NCI-H2196 (cell line): ENCODE data around the gene DCHS2.

ENCODE experiments used
- DNase-seq: peaks from one replicate; lab custom pipeline; 2025; ENCODE audit not compliant: unreplicated experiment; lab: John Stamatoyannopoulos, UW

The DCHS2 gene, protein sequence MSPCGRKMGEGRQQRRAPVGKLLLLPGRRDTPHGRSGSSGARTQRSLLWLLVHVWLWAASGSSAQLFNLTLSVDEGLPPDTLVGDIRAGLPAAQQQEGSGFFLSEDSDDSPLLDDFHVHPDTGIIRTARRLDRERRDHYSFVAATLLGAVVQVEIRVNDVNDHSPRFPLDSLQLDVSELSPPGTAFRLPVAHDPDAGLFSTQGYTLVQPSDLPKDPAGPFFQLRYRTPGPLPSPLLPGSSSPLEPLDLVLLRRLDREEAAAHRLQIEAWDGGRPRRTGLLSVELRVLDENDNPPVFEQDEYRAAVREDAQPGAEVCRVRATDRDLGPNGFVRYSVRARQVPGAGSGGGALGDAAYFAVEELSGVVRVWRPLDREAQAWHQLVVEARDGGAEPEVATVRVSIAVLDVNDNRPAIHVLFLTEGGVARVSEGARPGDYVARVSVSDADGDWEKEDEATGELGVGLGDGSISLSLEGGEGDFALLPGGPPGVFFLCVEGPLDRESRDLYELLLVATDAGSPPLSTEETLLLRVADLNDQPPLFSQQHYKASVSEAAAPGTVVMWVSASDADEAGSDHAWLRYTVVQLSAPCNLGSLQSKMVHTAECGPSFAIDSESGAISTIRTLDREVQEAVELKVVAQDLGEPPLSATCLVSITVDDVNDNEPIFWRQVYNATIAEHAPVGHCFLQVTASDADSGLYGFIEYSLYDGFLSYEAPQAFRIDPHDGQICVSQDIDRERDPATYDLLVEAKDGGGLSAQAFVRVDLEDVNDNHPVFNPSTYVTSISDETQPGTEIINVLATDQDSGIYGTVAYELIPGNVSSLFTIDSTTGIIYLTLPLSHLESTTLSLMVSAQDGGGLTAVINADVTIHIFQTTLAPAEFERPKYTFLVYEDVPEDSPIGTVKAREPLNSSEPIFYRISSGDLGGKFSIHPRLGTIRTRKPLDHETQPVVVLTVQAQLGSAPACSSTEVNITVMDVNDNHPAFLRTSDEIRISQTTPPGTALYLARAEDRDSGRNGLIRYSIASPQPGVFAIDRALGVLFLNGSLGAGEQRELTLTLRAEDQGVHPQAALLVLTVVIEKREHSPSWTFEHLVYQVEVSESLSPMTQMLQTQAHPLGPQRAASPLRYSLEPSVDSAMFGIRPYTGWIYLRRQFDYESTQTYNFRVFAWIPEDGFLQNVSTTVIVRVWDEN (N-terminal part only)

DNA sequence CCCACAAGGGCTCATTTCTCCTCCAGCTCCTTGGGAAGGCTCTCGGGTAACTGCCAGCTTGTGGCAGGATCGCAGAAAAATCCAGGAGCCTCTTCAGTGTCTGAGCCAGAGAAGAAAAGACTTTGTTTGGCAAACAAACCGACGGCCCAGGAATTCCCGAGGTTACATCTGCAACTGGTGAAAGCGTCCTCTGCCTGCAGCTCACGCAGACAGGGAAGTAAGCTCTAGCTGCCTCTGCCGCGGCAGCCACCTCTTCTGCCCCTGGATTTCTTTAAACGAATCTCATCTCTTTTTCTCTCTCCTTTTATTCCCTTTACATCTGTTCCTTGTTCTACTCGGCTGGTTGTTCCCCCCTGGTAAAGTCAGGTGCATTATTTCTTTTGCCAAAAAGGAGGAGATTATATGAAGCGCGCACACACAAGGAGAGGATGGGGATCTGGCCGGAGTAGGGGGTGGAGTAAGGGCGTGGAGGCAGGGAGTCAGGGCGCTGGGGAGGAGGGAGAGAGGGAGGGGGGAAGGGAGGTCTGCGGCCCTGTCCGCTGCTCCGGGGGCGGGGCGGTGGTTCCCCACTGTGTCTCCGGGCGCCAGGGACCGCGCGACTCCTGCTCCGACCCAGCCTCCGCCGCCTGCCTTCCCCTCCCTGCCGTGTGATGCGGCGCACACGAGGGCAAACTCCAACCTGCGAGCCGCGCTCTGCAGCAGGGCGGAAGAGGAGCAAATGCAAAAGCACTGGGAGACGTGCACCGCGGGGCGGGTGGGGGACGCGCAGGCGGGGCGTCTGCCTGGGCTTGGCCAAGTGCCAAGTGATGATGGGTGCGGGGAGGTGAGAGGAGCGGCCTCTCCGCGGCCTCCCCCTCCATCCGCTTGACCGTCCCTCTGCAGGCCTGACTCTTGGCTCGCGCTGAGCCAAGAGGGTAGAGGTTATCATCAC lies at the start of gene DCHS2:
Gene DCHS2 (minus strand): TSS at position 459 of the 931 bp plus-strand sequence. CDS start 444 bp downstream, at position 15.
- no peak for DNase-seq

DNA sequence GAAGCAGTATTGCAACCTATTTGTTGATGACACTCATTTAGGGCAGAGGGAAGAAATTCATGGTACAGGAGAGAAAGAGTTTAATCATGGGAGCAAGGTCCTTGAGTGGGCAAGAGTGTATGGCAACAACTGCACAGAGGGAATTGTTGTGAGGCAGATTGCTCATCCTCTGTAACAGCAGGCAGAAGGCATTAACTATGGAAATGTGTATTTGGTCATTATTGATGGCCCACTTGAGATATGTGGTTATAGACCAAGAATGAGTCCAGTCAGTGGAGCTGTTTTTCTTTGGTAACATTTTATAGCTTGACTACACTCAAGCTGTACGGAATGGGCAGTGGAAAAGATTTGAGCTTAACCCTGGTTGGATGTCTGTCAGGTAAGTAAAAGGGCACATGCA lies 42.7 kb upstream of the DCHS2 start:
- no peak for DNase-seq

DNA sequence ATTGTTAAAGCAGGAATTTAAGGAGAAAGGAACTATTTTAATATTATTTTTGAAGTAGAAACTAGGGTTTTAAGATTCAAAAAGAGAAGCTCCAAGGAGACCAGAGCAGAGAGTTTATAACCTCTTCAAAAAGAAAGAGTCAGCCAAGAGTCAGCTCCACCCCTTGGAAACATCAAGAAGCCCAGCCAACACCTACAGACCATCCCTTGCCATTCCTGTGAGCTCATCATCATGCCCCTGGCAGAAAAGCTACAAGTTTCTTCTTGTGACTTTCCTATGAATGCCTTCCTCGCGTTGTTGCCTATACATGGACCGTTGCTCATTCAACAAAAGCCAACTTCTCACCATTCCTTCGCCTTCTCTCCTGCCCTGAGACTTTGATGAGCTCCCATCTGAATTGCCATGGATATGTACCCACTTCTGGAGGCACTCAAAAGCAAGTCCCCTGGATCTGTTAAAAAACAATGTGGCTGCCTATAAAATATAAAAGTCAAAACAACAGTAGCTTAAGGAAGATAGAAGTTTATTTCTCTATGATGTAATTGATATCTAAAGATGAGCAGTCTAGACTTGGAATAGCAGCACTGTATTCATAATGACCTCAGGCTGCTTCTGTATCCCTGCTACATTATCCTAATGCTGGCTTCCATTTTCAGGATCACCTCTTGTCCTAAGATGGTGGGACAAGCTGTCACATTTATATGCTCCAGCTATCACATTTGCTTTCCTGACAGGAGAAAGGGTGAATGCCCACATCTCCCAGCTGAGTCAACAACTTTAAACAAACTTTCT lies 38.3 kb upstream of the DCHS2 start:
- no peak for DNase-seq

DNA sequence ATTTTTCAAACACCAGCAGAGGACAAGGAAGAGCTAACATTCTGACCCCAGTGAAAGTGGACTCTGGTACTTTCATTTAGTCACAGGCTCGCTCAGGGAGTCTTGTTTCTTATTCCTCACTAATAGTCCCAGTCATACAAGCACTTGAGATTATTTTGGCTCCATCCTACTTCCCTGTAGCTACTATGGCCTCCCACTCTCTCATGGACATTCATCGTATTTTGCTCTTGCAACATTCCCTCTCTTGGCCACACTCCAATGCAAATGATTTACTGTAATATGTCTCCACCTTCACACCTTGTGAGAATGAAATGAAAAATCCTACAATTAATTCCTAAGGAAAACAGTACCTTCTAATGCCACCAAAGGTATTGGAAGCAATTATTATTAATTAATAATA lies 37.3 kb upstream of the DCHS2 start:
- no peak for DNase-seq

DNA sequence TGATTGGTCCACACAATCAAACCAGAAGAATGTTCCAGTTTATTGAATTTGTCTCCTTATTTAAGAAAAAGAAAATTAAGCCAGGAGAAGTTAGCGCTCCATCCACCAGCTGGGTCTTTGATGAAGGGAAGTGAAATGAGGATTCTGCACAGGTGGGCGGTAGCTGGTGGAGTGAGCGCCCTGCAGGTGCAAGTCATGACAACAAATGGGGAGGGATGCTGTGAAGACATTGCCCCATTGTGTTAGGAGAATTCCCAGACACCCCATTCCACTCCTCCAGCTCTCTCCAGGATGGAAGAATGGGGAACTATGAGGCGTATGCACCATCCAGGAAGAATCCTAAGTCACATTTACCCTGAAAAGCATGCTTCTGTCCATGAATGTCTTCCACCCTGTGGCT lies 35.7 kb upstream of the DCHS2 start:
- no peak for DNase-seq

DNA sequence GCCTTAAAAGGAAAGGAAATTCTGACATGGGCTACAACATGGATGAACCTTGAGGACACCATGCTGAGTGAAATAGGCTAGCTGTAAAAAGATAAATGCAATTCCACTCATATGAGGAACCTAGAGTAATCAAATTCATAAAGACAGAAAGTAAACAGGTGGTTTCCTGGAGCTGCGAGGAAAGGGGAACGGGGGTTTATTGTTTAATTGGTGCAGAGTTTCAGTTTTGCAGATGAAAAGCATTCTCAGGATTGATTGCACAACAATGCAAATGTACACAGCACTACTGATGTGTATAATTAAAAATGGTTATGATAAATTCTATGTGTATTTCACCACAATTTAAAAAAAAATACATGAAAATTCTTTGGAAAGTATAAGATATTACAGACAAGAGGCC lies 34.6 kb upstream of the DCHS2 start:
- DNase-seq = no peak

DNA sequence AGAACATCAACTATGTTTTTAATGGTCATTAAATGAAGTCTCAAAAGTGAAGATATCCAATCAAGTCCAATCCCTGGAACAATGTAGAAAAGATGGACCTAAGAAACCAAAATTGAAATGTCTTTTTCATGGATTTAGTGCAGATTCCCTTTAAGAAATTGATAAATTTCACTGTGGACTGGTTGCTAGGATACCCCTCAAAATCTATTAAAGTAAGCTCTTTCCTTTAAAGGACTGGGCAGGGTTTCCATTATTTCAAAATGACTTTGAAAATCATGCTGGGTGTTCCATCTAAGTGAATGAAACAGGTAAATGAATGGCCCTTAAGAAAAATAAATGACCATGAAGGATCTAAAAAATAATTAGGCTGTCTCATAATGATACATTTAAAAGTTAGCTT lies 30.0 kb upstream of the DCHS2 start:
- no peak for DNase-seq

DNA sequence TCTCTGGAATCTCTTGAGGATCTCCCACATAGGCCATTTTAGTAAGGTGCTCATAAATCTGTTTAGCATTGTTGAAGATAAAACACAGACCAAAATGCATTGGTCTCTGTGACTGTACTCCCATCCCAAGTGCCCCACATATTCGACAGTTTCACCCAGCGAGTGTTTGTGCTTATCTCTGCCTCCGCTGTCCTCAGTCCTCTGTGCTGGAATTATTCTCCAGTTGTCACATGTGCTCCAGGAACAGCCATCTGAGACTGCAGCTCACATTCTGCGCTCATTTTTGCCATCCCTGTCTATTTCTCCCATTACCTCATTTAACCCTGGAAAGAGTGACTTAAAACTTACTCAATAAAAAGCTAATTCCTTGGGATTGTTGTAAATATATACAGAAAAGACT lies 27.6 kb upstream of the DCHS2 start:
- no peak for DNase-seq

DNA sequence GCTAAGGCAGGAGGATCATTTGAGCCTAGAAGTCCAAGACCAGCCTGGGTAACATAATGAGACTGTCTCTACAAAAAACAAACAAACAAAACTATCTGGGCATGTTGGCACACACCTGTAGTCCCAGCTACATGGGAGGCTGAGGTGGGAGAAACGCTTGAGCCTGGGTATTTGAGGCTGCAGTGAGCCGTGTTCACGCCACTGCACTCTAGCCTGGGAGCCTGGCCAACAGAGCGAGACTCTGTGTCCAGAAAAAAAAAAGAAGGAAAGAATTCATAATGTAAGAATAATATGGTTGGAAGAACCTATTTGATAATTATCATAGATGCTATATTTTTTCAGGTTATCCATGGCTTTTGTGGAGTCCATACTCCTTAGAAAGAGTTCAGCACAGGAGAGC lies 26.0 kb upstream of the DCHS2 start:
- DNase-seq = no peak

DNA sequence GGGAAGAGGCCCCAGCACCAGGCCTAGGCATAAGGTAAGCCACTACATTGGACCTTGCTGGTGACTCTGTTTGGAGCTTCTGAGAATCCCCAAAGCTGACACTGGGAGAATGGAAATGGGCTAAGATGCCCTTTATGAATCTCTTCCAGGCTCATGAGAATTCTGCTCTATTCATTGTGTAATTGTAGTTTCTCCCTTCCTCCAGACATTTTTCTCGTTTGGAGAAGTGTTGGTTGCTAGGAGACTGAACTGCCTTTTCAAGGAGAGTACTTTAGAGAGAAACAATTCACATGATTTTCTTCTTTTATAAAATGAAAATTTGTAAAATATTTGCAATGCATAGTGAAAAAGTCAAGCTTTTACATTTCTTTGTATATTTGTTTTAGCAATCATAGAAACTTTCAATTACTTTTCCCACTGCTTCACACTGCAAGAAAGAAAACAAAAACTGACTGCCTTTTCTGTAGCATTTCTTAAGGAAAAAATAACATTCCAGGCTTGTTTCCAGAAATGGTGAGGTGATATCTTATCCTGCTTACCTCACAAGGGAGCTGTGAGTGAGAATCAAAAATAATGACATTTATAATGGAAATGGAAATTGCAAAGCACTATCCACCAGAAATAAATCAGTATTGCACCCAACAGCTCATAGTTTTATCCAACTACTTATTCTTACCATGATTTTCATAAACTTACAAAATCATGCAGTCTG lies 24.9 kb upstream of the DCHS2 start:
- no peak for DNase-seq

DNA sequence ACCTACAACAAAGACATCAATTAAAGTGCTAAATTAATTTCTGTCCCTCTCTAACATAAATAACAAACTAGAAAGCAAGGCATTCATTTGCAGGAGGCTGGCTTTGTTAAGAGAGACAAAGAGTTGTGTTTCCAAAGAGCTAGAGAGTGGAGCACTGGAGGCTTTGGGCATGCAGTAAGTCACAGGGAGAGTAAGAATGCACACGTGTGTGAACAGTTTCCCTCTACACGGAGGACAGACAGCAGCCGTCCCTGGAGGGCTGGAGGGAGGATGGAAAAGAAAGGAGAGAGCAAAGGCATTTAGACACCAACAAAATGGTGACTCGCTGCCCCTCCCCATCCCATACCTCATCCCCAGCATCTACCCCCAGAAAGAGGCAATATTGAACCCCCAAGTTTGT lies 20.4 kb upstream of the DCHS2 start:
- DNase-seq = no peak

DNA sequence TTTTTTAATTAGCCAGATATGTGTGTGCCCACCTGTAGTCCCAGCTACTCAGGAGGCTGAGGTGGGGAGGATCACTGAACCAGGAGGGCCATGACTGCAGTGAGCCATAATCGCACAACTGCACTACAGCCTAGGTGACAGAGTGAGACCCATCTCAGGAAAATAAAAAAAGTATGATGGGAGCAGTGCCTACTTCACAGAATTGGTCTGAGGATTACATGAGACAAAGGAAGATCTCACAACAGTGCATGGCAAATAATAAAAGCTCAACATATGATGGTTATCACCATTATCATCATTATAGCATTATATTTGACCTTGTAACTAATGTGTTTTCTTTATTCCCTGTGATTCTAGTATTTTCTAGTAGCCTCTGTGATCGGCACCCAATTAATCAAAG lies 19.9 kb upstream of the DCHS2 start:
- DNase-seq = no peak

DNA sequence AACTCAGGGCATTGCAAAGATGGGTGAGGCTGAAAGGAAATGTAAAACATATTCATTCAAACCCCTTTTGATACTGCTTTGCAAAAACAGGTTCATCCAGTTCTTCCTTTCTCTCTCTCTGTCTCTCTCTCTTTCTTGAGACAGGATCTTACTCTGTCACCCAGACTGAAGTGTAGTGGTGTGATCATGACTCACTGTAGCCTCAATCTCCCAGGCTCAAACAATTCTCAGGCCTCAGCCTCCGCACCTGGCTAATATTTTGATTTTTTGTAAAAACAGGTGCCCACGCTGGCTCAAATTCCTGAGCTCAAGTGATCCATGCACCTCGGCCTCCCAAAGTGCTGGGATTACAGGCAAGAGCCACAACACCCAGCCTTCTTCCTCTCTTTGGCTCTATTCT lies 15.6 kb upstream of the DCHS2 start:
- no peak for DNase-seq

DNA sequence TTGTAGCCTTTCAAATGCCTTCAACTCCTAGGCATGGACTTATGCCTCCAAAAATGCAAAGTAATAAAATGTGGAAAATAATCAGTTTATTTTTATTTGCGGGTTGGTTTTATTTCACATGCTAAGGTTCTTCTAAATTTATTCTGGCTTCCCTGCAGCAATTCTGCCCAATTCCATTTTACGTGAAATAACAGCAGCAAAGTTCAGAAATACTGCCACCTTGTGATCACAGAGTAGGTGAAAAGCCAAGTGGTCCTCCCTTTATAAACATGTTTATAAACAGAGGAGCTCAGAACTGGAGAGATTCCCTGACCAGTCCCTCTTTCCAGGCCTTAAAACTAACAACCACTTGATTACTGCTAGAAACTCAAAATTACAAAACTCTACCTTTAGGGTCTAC lies 14.7 kb upstream of the DCHS2 start:
- DNase-seq = no peak

DNA sequence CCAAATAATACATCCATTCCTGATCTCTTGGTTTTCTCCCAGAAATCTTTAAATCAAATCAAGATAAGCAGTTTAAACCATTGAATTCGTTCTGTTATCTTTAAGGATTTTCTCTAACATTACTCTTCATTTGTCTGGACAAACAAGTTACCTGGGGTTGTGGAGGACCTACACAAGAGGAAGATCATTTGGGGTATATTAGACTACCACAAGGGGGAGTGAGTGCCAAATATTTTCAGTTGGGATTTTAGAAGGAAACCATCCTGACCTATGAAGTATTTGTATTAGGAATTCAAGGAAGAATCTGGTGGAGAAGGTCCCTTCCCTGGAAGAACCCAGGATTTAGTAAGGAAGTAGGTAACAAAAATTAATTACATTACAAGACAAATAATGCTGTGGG lies 12.0 kb upstream of the DCHS2 start:
- DNase-seq = peak; percentile 5

DNA sequence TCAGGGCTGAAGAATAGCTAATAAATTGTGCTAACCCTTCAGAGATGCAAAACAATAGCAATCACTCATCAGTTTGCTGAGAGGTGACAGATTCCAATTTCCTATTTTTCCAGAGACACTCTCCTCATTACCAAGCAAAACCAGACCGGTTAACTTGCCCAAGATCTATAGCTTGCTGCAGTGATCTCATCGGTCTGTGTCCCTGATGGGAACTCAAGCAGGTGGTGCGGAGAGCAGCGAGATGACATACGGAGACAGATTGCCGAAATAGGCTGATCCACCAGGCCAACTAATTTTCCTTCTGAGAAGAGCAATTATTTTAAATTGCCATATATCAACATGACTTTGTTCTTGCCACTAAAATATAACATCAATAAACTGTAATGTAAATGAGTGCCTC lies 10.5 kb upstream of the DCHS2 start:
- no peak for DNase-seq

DNA sequence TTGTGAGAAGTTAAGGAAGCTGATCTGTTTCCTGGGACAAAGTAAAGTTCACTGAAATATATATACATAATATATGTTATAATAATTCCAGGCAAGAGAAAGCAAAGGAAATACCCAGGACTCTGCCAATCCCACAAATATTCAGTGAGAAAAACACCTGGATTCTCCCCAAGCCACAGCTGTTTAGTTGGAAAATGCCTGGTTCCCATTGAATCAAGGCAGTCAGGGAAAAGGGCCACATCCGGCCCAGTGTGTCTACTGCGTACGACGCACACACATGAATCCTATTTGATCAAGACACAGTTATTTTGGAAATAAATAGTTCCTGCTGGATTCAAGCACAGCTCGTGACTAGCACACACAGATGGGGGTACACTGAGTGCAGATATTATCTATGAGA lies 6.3 kb upstream of the DCHS2 start:
- DNase-seq = no peak

DNA sequence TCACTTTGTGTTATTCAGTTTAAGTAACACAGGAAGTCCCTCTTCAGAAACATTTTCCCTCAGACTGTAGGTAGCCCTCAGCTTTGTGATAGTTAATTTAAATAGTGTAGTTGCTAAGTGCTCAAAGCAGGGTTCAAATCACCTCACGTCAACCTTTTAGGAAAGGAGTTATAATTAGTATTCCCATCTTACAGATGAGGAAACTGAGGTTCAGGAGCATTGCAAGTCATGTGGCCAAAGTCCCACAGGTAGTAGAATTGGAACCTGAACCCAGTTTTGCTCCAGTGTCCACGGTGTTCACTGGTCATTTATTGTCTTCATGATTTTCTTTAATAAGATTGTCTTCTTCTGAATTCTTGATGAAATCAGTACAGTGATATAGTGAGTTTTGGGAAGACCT lies 4.3 kb upstream of the DCHS2 start:
- DNase-seq = no peak

DNA sequence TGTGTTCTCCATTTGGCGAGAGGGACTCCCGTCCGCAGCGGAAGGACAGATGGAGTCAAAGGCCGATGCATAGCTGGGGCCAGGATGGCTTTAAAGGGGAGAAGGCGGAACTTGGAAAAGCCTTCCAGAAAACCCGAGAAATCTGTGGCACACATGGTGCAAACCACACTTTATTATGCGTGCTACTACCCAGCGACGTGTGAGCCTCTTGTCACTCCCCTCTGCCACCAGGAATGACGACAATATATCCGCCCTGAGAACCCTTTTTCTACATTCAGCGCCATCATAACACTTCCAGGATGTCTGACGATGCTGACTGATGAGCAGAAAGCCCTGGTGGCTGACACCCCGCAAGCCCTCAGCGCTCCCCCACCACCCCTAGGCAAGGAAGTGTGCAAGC lies 689 bp upstream of the DCHS2 start:
- DNase-seq = no peak
